ENCODE measurements around the gene CPA5.

Gene CPA5

GRCh38 chr7:130393101-130393561 is 48.5 kb downstream of the CPA5 start:
- Histone ChIP-seq H3K9ac (ENCODE audit: low read length) (peak overlapping the region; percentile 74), H3K79me1 (replicated peaks; ENCODE audit: low read length, poor library complexity, severe bottlenecking) (no peaks in the 10 kb centered on the region), H3K9me3 (ENCODE audit: control insufficient read depth, low read length) (no peaks in the 10 kb centered on the region), H3K36me3 (ENCODE audit: control insufficient read depth in 1 of 2, insufficient read depth in 2 of 2, low read depth in 1 of 2, low read length in 2 of 2) (peaks cover 0 to 3% of the 10 kb centered on the region in 2 experiments), H3K4me2 (ENCODE audit: low read length, poor library complexity, severe bottlenecking) (no peak overlapping the region), H4K91ac (ENCODE audit: low read length) (no peak overlapping the region), H2BK15ac (ENCODE audit: low read depth, poor library complexity, severe bottlenecking) (no peak overlapping the region), H4K8ac (ENCODE audit: low read length) (peak overlapping the region; percentile 45), H3K18ac (ENCODE audit: low read depth in 1 of 2, low read length in 2 of 2) (no peak overlapping the region), H2AK5ac (ENCODE audit: low read length, severe bottlenecking) (peak overlapping the region; percentile 89), H3K14ac (ENCODE audit: low read length in 2 of 2) (no peak overlapping the region), H3K4ac (ENCODE audit: low read depth in 1 of 2, low read length in 2 of 2) (no peak overlapping the region), H3K23ac (ENCODE audit: low read length in 2 of 2) (no peak overlapping the region), H3K27me3 (ENCODE audit: control insufficient read depth in 1 of 2, insufficient read depth in 1 of 2, low read length in 2 of 2) (no peaks in the 10 kb centered on the region), H3K27ac (ENCODE audit: low read length, poor library complexity, severe bottlenecking) (peak overlapping the region; percentile 96), H2BK5ac (ENCODE audit: low read depth, low read length, poor library complexity, severe bottlenecking) (peak overlapping the region; percentile 19), H3K4me1 (ENCODE audit: control insufficient read depth, insufficient read depth, low read depth, low read length) (peaks cover 4% of the 10 kb centered on the region), H2BK120ac (ENCODE audit: low read depth, low read length) (no peak overlapping the region), H3K4me3 (ENCODE audit: insufficient read depth in 1 of 2, low read depth in 1 of 2, low read length in 2 of 2) (peak overlapping the region in 1 of 2 experiments; percentile 3), H2AFZ (ENCODE audit: low read depth, low read length) (no peak overlapping the region), H2BK12ac (ENCODE audit: low read length in 2 of 2) (peak overlapping the region in 1 of 2 experiments; percentile 80)
- peak; percentile 39 for DNase-seq
- WGBS: 92% methylated on average over 5 of the region's 5 CpGs

- 97% methylated on average over 9 of the region's 10 CpGs for WGBS
- H2BK12ac ChIP-seq (ENCODE audit: low read length in 2 of 2): no peak overlapping the region
Observed at GRCh38 chr7:130393841-130394411, 49.3 kb downstream of the CPA5 start.

GRCh38 chr7:130394421-130395195 is 50.0 kb downstream of the CPA5 start:
- Histone ChIP-seq H3K4me1 (ENCODE audit: control insufficient read depth, insufficient read depth, low read depth, low read length) (peaks cover 3% of the 10 kb centered on the region), H3K4me2 (ENCODE audit: low read length, poor library complexity, severe bottlenecking) (no peak overlapping the region), H2AK5ac (ENCODE audit: low read length, severe bottlenecking) (peak overlapping the region; percentile 34), H3K4me3 (ENCODE audit: insufficient read depth in 1 of 2, low read depth in 1 of 2, low read length in 2 of 2) (no peak overlapping the region), H2BK120ac (ENCODE audit: low read depth, low read length) (no peak overlapping the region), H4K91ac (ENCODE audit: low read length) (no peak overlapping the region), H3K23ac (ENCODE audit: low read length in 2 of 2) (no peak overlapping the region), H2BK15ac (ENCODE audit: low read depth, poor library complexity, severe bottlenecking) (no peak overlapping the region), H3K9me3 (ENCODE audit: control insufficient read depth, low read length) (no peaks in the 10 kb centered on the region), H3K14ac (ENCODE audit: low read length in 2 of 2) (no peak overlapping the region), H4K8ac (ENCODE audit: low read length) (no peak overlapping the region), H3K79me1 (replicated peaks; ENCODE audit: low read length, poor library complexity, severe bottlenecking) (no peaks in the 10 kb centered on the region), H3K27me3 (ENCODE audit: control insufficient read depth in 1 of 2, insufficient read depth in 1 of 2, low read length in 2 of 2) (no peaks in the 10 kb centered on the region), H2BK5ac (ENCODE audit: low read depth, low read length, poor library complexity, severe bottlenecking) (no peak overlapping the region), H2AFZ (ENCODE audit: low read depth, low read length) (no peak overlapping the region), H3K18ac (ENCODE audit: low read depth in 1 of 2, low read length in 2 of 2) (no peak overlapping the region), H3K4ac (ENCODE audit: low read depth in 1 of 2, low read length in 2 of 2) (no peak overlapping the region), H3K27ac (ENCODE audit: low read length, poor library complexity, severe bottlenecking) (no peak overlapping the region), H3K36me3 (ENCODE audit: control insufficient read depth in 1 of 2, insufficient read depth in 2 of 2, low read depth in 1 of 2, low read length in 2 of 2) (peaks cover 0 to 4% of the 10 kb centered on the region in 2 experiments), H3K9ac (ENCODE audit: low read length) (no peak overlapping the region), H2BK12ac (ENCODE audit: low read length in 2 of 2) (no peak overlapping the region)
- no peak for DNase-seq
- WGBS: 97% methylated on average over 7 of the region's 7 CpGs

More at GRCh38 chr7:130393841-130394411, 49.3 kb downstream of the CPA5 start:
- Histone ChIP-seq H3K27ac (ENCODE audit: low read length, poor library complexity, severe bottlenecking) (no peak overlapping the region), H3K4me3 (ENCODE audit: insufficient read depth in 1 of 2, low read depth in 1 of 2, low read length in 2 of 2) (peak overlapping the region in 1 of 2 experiments; percentile 3), H3K4me1 (ENCODE audit: control insufficient read depth, insufficient read depth, low read depth, low read length) (peaks cover 3% of the 10 kb centered on the region), H3K4ac (ENCODE audit: low read depth in 1 of 2, low read length in 2 of 2) (peak overlapping the region in 1 of 2 experiments; percentile 26), H3K4me2 (ENCODE audit: low read length, poor library complexity, severe bottlenecking) (no peak overlapping the region), H3K14ac (ENCODE audit: low read length in 2 of 2) (no peak overlapping the region), H4K91ac (ENCODE audit: low read length) (no peak overlapping the region), H2BK5ac (ENCODE audit: low read depth, low read length, poor library complexity, severe bottlenecking) (no peak overlapping the region), H2BK15ac (ENCODE audit: low read depth, poor library complexity, severe bottlenecking) (no peak overlapping the region), H2AK5ac (ENCODE audit: low read length, severe bottlenecking) (peak overlapping the region; percentile 37), H3K79me1 (replicated peaks; ENCODE audit: low read length, poor library complexity, severe bottlenecking) (no peaks in the 10 kb centered on the region), H3K18ac (ENCODE audit: low read depth in 1 of 2, low read length in 2 of 2) (no peak overlapping the region), H3K36me3 (ENCODE audit: control insufficient read depth in 1 of 2, insufficient read depth in 2 of 2, low read depth in 1 of 2, low read length in 2 of 2) (peaks cover 0 to 4% of the 10 kb centered on the region in 2 experiments), H3K9ac (ENCODE audit: low read length) (peak overlapping the region; percentile 7), H3K23ac (ENCODE audit: low read length in 2 of 2) (no peak overlapping the region), H3K27me3 (ENCODE audit: control insufficient read depth in 1 of 2, insufficient read depth in 1 of 2, low read length in 2 of 2) (no peaks in the 10 kb centered on the region), H3K9me3 (ENCODE audit: control insufficient read depth, low read length) (no peaks in the 10 kb centered on the region), H4K8ac (ENCODE audit: low read length) (no peak overlapping the region), H2BK120ac (ENCODE audit: low read depth, low read length) (no peak overlapping the region), H2AFZ (ENCODE audit: low read depth, low read length) (no peak overlapping the region)
- no peak for DNase-seq

- no peak overlapping the region for H2AFZ ChIP-seq (ENCODE audit: low read depth, low read length)
- no peak overlapping the region for H4K91ac ChIP-seq (ENCODE audit: low read length)
- no peak overlapping the region for H3K4ac ChIP-seq (ENCODE audit: low read depth in 1 of 2, low read length in 2 of 2)
- no peak overlapping the region for H3K27ac ChIP-seq (ENCODE audit: low read length, poor library complexity, severe bottlenecking)
- H3K14ac ChIP-seq (ENCODE audit: low read length in 2 of 2): no peak overlapping the region
- H3K9ac ChIP-seq (ENCODE audit: low read length): peak overlapping the region; percentile 29
- H3K18ac ChIP-seq (ENCODE audit: low read depth in 1 of 2, low read length in 2 of 2): no peak overlapping the region
- H3K23ac ChIP-seq (ENCODE audit: low read length in 2 of 2): no peak overlapping the region
- no peak overlapping the region for H2AK5ac ChIP-seq (ENCODE audit: low read length, severe bottlenecking)
- no peak overlapping the region for H2BK120ac ChIP-seq (ENCODE audit: low read depth, low read length)
- H3K79me1 ChIP-seq (replicated peaks; ENCODE audit: low read length, poor library complexity, severe bottlenecking): no peaks in the 10 kb centered on the region
- no peaks in the 10 kb centered on the region for H3K27me3 ChIP-seq (ENCODE audit: control insufficient read depth in 1 of 2, insufficient read depth in 1 of 2, low read length in 2 of 2)
- H3K4me2 ChIP-seq (ENCODE audit: low read length, poor library complexity, severe bottlenecking): no peak overlapping the region
- no peaks in the 10 kb centered on the region for H3K9me3 ChIP-seq (ENCODE audit: control insufficient read depth, low read length)
- no peak for DNase-seq
- H2BK15ac ChIP-seq (ENCODE audit: low read depth, poor library complexity, severe bottlenecking): no peak overlapping the region
- no peak overlapping the region for H3K4me3 ChIP-seq (ENCODE audit: insufficient read depth in 1 of 2, low read depth in 1 of 2, low read length in 2 of 2)
- H3K36me3 ChIP-seq (ENCODE audit: control insufficient read depth in 1 of 2, insufficient read depth in 2 of 2, low read depth in 1 of 2, low read length in 2 of 2): peaks cover 0 to 4% of the 10 kb centered on the region in 2 experiments
- H2BK5ac ChIP-seq (ENCODE audit: low read depth, low read length, poor library complexity, severe bottlenecking): no peak overlapping the region
- no peak overlapping the region for H4K8ac ChIP-seq (ENCODE audit: low read length)
- 93% methylated on average over 4 of the region's 5 CpGs for WGBS
- peaks cover 3% of the 10 kb centered on the region for H3K4me1 ChIP-seq (ENCODE audit: control insufficient read depth, insufficient read depth, low read depth, low read length)
- H2BK12ac ChIP-seq (ENCODE audit: low read length in 2 of 2): no peak overlapping the region
Observed at GRCh38 chr7:130395421-130395820, 50.8 kb downstream of the CPA5 start.
